ENCODE results near the gene CCDC120.

DNA sequence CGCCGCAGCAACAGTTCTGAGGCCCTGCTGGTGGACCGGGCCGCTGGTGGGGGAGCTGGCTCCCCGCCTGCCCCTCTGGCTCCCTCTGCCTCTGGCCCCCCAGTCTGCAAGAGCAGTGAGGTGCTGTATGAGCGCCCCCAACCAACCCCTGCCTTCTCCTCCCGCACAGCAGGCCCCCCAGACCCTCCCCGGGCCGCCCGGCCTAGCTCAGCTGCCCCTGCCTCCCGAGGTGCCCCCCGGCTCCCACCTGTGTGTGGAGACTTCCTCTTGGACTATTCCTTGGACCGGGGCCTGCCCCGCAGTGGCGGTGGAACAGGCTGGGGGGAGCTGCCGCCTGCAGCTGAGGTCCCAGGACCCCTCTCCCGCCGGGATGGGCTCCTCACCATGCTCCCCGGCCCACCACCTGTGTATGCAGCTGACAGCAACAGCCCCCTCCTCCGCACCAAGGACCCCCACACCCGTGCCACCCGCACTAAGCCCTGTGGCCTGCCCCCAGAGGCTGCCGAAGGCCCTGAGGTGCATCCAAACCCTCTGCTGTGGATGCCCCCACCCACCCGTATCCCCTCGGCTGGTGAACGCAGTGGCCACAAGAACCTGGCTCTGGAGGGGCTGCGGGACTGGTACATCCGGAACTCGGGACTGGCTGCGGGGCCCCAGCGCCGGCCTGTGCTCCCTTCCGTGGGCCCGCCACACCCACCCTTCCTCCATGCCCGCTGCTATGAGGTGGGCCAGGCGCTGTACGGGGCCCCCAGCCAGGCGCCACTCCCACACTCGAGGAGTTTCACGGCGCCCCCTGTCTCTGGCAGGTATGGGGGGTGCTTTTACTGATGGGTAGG lies 8.7 kb downstream of the CCDC120 start:
- TF ChIP-seq, protein P1, sequence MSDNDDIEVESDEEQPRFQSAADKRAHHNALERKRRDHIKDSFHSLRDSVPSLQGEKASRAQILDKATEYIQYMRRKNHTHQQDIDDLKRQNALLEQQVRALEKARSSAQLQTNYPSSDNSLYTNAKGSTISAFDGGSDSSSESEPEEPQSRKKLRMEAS (IDR thresholded peaks at IDR 0.05; ENCODE audit: low read depth): no peak
- TF ChIP-seq EP300 (IDR thresholded peaks at IDR 0.05; ENCODE audit: borderline replicate concordance in 1 of 2, low read depth in 1 of 2, low read length in 1 of 2) (no peak), MEF2A (IDR thresholded peaks at IDR 0.05; ENCODE audit: borderline replicate concordance, low read depth) (no peak)

All from SK-N-SH (cell line).